ENCODE results near the gene LTF. TPM values are rescaled to one million over a fixed set of nuclear protein-coding genes. Genes with fewer than 3 reads are reported as not detected.

The LTF gene
- total RNA-seq, 1 experiment from 2014 or later, result not detected

DNA sequence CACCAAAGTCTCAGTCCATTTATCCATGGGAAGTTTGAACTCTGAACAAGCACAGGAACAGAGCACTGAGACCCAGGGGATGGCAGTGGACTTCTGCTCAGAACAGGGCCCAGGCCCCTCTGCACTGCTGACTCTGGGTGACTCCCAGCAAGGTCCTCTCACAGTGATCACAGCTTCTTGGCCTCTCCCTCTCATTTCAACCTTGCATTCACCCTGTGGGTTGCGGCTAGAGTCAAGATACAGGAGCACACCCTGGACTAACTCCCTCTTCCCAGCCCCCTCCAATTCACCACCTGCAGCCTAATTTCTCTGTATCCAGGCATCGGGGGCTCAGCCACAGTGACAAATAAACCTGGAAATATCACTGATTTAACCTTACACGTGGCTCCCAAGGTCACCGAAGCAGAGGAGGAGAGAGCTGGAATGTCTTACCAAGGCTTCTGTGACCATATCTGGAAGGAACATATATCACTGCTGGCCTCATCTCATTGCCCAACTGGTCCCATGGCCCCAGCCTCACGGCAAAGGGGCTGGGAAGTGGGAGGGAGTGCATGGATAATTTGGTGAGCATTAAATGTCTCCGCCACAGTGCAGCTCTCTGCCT is 34.3 kb upstream of the LTF start (continued):
- no peak for TF ChIP-seq POLR2A (IDR thresholded peaks at IDR 0.05; ENCODE audit: borderline replicate concordance, extremely low read depth, insufficient read depth, insufficient read length)
- TF ChIP-seq RAD21 (IDR thresholded peaks at IDR 0.05; ENCODE audit: low read depth), result no peak
- no peak for TF ChIP-seq MAX (IDR thresholded peaks at IDR 0.05)

- no peak within 1 kb of the TSS for H3K4me3 ChIP-seq (replicated peaks in 1 of 2; ENCODE audit: low read depth in 1 of 2, low read length in 2 of 2)
- no peaks in the 10 kb centered on the region for H3K9me2 ChIP-seq (ENCODE audit: insufficient read depth)
- no peaks in the 10 kb centered on the region for H3K36me3 ChIP-seq (ENCODE audit: control insufficient read depth in 1 of 2, insufficient read depth in 2 of 2, low read length in 2 of 2)
- ChIA-PET POLR2A (interaction anchor here (0.6 kb wide), 1 partner anchor 132 kb away, joined by 3 read pairs; no protein-coding TSS in a partner anchor), CTCF (interaction anchor here (2.0 to 4.5 kb wide), 2 partner anchors 9 to 61 kb away, joined by 9 to 23 read pairs; no protein-coding TSS in a partner anchor), RAD21 (ENCODE audit: low non-redundant PET in 1 of 2, low total read pairs in 2 of 2, uncharacterized antibody in 2 of 2, unreplicated experiment in 2 of 2) (no interaction called here)
- intact Hi-C loops (cut with micrococcal nuclease), result loop anchor here (2.0 kb wide), 1 partner anchor 61 kb away; no protein-coding TSS in a partner anchor
- H2AFZ ChIP-seq (ENCODE audit: low read depth, low read length, poor library complexity, severe bottlenecking), result peak within 1 kb of the TSS; percentile 27
- H3K27ac ChIP-seq (ENCODE audit: low read depth, low read length), result no peak within 1 kb of the TSS
- DNase-seq (ENCODE audit: low read depth, low spot score) (no peak), ATAC-seq (no peak)
- no peaks in the 10 kb centered on the region for H4K20me1 ChIP-seq (ENCODE audit: insufficient read depth)
- no peak within 1 kb of the TSS for H3K4me2 ChIP-seq (ENCODE audit: low read length)
- no peak within 1 kb of the TSS for H3K9ac ChIP-seq (ENCODE audit: low read length)
- H3K27me3 ChIP-seq (ENCODE audit: insufficient read depth, low read length), result no peaks in the 10 kb centered on the region
- no peaks in the 10 kb centered on the region for H3K4me1 ChIP-seq (ENCODE audit: control insufficient read depth in 1 of 2, insufficient read depth in 2 of 2, low read length in 2 of 2)
- TF ChIP-seq EZH2phosphoT487 (IDR thresholded peaks at IDR 0.05; ENCODE audit: borderline replicate concordance), result no peak
- TF ChIP-seq FOSL1 (IDR thresholded peaks at IDR 0.05; ENCODE audit: low read depth), result no peak
- no peak for TF ChIP-seq CEBPB (IDR thresholded peaks at IDR 0.05; ENCODE audit: low read depth)
- TF ChIP-seq SIN3A (IDR thresholded peaks at IDR 0.05; ENCODE audit: low read depth), result no peak
- TF ChIP-seq MAX (IDR thresholded peaks at IDR 0.05), result no peak
- no peak for TF ChIP-seq ELF1 (IDR thresholded peaks at IDR 0.05; ENCODE audit: borderline replicate concordance, low read depth)
- no peak for TF ChIP-seq TCF7L2 (IDR thresholded peaks at IDR 0.05; ENCODE audit: borderline replicate concordance, extremely low read depth, insufficient read depth, insufficient read length)
- no peak for TF ChIP-seq JUND (IDR thresholded peaks at IDR 0.05)
- TF ChIP-seq SRF (IDR thresholded peaks at IDR 0.05; ENCODE audit: low read depth), result no peak
- no peak for TF ChIP-seq CBX3 (IDR thresholded peaks at IDR 0.05; ENCODE audit: low read depth)
- TF ChIP-seq, protein P1, sequence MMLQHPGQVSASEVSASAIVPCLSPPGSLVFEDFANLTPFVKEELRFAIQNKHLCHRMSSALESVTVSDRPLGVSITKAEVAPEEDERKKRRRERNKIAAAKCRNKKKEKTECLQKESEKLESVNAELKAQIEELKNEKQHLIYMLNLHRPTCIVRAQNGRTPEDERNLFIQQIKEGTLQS (IDR thresholded peaks at IDR 0.05), result no peak
- no peak for TF ChIP-seq YY1 (IDR thresholded peaks at IDR 0.05; ENCODE audit: extremely low read depth, insufficient replicate concordance, low read depth, low read length)
- no peak for TF ChIP-seq POLR2AphosphoS5 (IDR thresholded peaks at IDR 0.05; ENCODE audit: low read depth, low read length)
- no peaks in the 10 kb centered on the region for H3K79me2 ChIP-seq (ENCODE audit: insufficient read depth, low read length)
- H3K9me3 ChIP-seq (ENCODE audit: control insufficient read depth in 1 of 2, insufficient read depth in 1 of 2, low read depth in 1 of 2, low read length in 2 of 2), result no peaks in the 10 kb centered on the region
- no TSS peak for BruUV-seq (replicated peaks)
Observed at GRCh38 chr3:46497556-46498265, 33.0 kb upstream of the LTF start, which contains the start of gene RTP3. TSS of gene RTP3 (plus strand) at chr3:46497976. CDS start at chr3:46498063, 87 bp downstream.
